ENCODE data around the gene GAREM1.
A peak's percentile ranks its signal among the peaks of the same experiment; 100 is the strongest.

The GAREM1 gene

DNA sequence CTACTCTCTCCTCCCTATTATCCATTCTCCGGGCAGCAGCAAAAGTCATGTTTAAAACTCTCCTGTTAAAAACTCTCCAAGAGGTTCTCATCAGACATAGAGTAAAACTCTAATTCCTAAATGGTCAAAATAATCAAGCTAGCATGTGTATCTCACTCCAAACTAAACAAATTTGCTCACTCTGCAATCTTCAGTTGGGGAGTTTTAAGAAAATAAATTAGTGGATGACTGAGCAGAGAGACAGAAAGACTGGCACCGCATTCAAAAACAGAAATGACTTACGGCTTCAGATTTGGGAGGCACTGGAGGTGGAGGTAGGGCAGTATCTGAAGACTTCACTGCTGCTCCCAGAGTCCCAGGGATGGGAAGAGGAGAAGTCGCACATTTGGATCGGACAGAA, 183.9 kb downstream of the GAREM1 start:
- no peak for DNase-seq

DNA sequence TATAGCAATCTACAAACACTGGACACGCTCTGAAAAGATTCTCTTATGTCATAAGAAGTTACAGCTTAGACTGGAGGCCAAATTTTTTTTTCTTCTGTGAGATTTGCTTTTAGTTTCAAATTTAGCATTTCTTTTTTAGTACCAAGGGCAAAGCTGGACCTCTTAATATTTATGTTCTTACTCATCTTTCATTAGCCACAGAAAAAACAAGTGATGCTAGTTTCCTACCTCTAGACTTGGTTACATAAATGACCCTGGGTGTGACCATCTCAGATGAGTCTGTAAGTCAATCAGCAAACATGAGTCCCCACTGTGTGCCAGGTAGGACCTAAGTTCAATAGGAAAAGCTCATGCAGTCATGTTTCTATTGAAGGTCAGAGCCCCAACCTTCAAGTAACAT, 186.4 kb downstream of the GAREM1 start:
- DNase-seq = peak; percentile 10

DNA sequence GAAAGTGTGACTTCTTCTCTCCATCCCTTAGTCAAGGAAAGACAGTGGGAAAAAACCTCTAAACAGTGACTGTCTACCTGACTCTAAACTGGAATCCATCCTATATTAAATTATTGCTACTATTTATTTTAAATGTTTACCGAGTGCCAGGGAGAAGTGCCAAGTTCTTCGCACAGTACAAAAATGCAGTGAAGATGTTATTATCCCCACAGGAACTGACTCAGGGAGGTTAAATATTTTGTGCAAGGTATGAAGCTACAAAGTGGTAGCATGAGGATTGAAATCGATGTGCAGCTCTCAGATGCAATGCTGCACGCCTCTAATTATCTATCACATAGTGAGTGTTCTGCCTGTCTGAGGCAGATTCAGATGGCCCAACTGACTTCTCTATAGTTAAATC, 189.8 kb downstream of the GAREM1 start:
- no peak for DNase-seq

DNA sequence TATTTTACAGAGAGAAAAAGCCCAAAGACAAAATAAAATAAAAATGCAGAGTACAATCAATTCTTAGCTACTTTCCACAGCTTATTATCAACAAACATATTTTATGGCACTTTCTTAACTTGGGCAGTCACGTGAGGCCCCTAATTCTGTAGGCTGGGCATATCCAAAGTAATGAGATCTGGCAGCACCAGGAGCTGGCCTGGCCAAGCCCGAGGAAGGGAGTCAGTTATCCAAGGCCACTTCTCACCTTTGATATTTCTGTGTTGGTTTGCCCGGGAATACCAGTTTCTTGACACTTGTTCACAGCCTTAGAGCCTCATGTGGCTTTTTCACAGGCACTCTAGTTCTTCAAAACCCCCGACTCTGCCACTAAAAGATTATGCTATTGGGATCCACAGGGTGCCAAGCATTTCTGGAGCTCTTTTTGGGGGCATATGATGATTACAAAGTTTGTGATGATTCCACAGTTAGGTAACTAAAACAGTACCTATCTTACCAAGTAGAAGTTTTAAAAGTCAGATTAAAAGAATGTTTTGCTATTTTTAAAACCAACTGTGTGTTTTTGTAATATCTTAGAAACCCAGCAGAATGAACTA, 190.4 kb downstream of the GAREM1 start:
- no peak for DNase-seq

DNA sequence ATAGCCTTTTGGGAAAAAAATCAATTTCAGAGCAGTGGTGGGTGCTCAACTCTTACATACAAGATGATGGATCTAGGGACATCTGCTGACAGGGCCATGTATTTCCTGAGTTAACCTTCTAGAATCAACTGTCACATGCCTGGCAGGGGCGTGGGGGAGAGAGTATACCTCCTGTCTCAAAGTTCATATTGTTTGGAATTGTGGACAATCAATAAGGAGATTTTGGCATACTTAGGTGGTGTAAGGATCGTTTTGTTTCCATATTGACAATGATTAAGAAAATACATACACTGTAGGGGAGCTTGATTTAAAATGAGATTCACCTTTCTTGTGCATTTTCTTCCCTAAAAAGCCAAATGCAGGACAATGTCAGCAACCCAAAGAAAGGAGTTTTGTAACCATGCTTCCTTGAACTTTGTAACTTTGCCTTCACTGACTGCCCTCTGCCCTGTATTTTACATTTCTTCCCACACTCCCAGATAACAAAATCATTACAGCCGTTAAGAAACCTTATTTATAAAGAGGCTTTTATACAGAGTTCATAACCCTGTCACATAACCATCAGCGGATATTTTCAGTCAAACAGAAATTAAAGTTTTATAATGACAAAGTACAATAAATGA, 192.4 kb downstream of the GAREM1 start:
- no peak for DNase-seq

DNA sequence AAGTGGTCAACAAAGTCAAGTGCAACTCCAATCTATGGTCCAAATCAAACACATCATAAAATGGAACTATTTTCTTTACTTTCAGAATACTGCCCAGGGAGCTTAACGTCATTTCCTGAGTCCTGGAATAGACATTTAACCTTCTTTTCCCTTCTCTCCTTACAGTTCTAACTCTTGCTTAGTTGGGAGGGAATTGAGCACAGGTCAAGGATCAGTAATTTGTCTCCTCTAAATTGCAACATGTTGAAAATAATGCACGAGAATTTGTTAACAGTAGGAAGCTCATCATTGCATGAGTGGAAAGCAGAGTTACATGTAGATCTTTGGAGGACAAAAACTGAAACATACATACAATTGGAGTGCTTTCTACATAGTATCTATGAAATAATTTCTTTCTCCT, 193.1 kb downstream of the GAREM1 start:
- DNase-seq = no peak

DNA sequence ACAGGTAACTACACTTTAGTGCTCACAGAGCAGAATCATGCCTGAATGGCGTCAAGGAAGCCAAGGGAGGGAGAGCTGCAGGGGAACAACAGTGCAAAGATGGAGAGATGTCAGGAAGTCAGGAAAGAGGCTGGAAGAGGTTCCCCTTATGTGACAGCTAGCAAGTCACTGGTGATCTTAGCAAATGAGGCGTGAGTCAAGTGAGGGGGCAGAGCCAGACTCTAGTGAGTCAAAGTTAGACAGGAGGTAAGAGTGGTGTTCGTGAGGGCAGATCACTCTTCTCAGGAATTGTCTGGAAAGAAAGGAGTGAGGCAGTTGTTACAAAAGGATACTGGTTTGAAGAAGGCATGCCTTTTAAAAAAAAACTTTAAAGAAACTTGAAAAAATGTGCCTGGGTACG, 193.8 kb downstream of the GAREM1 start:
- no peak for DNase-seq

DNA sequence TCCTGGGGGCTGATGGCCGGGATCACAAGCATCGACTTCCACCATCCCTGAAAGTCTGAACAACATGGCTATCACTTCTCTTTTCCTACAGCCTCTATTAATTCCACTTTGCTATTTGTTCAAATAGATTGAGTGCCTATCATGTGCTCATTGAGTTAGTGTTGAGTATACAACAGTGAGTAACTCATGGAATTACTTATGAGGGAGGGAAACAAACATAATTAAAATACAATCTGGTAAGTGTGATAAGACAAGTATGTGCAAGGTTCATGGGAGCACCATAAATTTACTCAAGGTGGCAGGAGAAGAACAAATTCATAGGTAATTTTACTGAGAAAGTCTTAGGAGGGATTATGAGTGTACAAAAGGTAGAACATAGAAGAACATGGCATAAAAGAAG, 194.4 kb downstream of the GAREM1 start:
- no peak for DNase-seq

DNA sequence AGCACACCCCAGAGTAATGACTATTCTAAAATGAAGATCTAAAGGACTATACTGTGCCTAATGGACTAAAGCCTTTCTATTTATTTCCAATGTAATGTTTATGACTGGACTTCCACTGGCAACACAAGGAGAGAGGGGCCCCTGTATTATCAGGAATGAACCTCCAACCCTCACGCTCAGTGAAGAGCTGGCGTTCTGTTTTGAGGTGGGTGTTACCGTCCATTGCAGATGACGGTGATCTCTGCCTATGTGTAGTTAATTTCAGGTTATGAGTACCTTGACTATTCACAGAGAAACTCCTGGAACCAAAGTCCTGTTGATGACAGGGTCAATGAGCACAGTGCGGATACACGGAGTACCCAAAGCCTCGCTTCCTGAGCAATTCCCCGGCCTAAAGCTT, 195.5 kb downstream of the GAREM1 start:
- no peak for DNase-seq

DNA sequence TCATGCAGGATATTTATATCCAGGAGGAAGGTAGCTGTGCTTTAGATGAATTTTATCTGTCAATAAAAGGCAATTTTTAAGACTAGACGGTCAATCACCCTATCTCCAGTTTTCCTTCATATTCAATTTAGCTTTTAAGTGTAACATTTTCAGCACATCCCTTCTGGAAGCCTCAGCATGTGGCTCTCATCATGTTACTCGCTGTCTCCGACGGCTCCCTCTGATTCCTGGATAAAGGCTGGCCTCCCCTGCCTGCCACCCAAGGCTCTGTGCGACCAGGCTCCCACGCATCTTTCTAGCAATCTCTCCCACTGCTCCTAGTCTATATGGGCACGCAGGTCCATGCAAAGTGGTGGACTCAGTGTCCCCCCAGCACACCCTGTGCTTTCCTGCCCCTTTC, 196.4 kb downstream of the GAREM1 start:
- no peak for DNase-seq

DNA sequence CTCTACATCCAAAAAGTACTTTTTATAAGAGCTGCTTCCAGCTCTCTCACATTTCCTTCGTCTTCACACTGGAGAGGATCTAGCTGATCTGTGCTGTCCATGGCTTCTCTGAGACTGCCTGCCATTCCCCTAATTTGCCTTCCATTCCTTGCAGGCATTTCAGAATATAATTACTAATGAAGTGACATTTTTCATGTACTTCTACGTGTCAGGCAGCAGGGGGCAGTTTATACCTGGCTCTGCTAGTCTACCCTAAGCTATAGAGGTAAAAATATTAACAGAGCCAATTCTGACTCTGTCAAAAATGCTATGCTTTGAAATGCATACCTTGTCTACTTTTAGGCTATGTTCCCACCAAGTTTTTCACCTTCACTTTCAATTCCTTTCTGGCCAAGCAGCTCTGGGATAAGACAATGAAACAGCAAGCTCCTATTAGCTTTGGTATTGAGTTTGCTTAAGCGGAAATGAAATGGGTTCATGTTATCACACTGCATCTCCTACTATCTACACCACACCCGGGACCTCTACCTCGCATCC, 198.9 kb downstream of the GAREM1 start:
- DNase-seq = peak; percentile 55

DNA sequence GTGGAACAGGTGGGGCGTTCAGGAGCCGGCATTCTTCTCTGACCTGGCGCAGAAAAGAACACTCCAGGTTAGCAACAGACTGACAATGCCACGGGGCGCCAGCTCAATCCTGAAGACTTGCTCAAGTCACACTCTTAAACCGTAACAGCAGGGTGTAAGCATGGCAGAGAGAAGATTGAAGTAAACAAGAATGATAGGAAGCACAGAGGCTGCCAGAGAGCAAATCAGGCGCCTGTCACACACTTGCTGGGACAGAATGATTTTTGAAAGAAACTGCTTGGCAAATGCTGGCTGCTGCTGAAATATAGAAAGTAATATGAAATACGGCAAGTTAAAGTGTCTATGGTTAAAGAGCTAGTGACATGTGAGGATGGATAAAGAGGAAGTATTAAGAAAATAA, 200.3 kb downstream of the GAREM1 start:
- DNase-seq = no peak

DNA sequence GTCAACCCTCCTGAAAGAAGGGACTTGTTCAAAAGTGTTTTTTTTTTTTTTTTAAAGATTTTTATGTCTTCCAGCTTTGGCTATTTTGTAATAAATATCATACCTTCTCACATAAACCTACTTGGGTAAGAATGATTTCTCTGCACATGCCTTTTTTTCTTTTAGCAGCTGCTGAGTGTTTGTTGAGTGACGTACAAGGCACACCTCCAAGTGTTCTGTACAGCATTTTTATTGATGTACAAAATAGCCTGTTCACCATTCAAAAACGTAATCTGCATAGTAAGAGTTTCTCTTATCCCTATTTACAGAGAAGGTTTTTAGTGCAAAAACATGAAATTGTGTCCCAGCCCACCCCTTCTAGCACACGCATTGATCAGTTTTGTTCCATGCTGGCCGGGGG, 203.2 kb downstream of the GAREM1 start:
- no peak for DNase-seq

DNA sequence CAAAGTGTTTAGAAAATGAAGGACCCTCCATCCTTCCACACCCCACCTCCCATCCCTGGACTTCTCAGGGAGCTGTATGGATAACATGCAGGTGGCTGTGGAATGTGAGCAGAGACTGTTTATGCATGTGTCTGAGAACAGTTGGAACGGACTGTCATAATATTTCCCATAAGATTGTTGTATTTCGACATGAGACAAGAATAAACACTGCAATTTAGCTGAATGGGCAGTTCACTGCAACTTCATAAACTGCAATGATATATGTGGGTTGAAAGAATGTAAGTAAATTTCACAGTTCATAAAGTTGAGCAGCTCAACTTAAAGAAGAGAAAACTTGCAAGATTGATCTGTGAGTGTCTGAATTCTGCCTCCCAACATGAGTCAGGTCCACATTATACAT, 206.3 kb downstream of the GAREM1 start:
- no peak for DNase-seq

DNA sequence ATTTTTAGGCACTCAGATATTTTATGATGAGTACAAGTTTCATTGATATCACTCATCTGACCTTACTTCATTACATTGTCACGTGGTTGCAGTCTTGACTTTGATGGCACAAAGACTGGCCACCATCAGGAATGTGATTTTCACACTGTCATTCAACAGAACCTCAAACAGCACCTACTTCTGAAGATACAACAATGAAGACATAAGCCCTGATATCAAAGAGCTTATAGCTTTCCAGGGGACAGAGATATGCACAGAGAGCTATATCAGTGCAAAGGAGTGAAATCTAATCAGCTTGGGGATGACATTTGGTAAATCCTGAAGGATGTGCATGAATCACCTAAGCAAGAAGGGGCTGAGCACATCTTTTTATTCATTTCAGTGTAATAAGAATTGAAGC, 208.6 kb downstream of the GAREM1 start:
- DNase-seq = no peak

DNA sequence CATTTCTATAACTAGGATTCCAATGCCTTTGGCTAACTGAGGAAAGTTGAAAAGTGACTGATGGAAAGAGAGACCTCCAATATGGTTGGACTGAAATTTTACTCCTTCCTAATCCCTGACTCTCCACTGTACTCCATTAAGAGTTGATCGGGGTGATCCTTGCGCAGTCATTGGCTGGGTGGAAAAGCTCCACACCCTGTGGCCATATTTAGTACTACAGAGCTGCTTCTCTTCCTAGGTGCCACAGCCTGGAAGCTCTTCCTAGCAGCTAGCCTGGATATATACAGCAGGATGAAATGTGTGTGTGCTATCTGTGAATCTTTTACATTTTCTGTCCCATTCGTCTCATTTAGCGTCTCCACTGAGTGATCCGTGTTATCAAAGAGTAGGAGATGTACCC, 209.7 kb downstream of the GAREM1 start:
- no peak for DNase-seq

DNA sequence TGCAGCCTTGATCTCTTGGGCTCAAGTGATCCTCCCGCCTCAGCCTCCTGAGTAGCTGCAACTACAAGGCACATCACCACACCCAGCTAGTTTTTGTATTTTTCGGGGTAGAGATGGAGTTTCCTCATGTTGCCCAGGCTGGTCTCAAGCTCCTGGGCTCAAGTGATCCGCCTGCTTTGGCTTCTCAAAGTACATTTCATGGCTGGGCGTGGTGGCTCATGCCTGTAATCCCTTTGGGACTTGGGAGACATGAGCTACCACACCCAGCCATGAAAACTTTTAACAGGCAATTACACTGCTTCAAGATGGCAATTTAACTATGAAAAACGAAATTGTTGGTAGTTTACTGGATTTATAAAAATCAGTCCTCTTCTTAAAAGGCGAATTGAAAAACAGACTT, 211.1 kb downstream of the GAREM1 start:
- DNase-seq = no peak

DNA sequence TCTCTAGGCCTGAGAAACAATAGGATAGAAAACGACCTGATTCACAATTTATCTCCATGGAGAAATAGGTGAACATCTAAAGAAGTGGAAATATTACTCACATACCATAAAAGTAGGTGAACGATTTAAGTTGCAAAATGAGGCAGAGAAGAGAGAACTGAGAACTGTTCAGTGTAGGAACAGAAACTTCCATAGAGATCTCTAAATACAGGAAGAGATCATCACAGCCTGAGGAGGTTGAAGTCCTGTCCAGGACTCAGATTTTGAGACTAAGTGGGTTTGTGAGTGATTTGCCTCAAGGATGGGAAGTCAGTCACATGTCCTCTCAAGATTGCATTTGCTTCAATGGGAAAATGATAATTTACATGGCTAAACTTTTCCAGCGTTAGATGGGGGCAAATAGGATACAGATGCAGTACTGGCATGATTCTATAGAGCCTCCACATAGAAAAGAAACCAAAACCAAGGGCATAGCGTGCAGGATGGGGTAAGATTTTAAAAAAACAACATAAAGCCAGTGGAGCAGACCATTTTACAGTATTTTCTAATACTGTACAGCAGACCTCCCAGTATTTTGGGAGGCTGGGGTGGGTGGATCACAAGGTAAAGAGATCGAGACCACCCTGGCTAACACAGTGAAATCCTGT, 212.0 kb downstream of the GAREM1 start:
- DNase-seq = no peak

DNA sequence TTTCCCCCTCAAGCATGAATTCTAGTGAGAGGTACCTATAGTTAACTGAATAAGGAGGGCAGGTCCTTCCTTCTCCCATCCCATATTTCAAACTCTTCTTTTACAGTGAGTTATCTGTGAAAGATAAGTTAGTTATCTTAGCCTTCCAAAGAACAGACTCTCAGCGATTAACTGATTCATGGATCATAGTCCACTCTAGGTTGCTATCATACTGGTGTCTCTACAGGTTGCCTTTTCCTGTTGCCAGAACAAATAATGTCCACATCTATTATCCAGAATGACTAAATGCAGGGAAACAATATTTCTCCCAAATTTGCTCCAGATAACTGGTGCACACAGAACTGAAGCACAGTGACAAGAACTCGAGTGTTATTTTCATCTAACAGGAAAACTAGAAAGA, 212.5 kb downstream of the GAREM1 start:
- DNase-seq = no peak

DNA sequence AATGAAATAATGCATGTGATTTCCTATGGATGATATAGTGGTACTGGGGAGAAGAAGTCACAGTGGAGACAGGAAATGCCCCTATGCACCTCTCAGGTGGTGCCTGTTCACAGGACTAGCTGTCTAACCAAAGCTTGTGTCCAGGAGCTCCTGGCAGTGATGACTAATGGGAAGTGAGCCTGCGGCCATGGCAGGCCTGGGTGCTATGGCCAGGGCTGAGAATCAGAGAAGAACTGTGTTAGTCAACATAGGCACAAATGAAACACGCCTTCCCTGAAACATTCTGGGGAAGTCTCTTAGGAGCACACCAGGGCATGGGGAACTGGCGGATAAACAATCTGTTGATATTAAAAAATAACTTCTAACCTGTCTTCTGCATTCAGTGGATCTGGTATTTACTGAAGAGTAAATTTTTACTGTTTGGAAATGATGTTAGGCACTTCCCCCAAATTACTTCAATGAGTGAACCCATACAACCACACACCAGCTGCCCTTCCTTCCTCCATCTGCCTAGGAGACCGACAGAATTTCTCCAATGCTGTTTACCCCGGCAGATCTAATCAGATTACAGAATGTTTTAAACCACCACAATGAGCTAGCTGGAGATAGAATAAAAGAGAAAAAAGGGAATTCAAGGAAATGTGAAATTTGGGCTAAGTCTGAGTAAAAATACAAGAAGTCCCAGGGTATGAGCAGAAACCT, 213.4 kb downstream of the GAREM1 start:
- no peak for DNase-seq

DNA sequence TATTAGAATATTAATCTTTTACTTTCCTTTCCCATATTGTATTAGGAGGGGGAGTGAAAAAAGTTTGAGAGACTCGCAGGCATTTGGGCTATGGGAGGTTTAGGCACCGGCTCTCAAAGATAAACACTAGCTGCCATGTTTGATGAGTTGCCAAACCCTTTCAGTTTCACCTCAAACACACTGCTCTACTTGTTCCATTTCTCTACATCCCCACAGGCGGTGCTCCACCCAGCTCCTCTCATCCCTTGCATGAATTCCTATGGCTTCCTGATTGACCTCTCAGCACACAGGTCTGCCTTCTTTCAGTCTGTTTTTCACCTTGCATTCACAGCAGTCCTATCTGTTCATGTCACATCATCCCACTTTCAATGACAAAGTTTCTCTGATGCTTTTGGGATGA, 215.1 kb downstream of the GAREM1 start:
- no peak for DNase-seq

DNA sequence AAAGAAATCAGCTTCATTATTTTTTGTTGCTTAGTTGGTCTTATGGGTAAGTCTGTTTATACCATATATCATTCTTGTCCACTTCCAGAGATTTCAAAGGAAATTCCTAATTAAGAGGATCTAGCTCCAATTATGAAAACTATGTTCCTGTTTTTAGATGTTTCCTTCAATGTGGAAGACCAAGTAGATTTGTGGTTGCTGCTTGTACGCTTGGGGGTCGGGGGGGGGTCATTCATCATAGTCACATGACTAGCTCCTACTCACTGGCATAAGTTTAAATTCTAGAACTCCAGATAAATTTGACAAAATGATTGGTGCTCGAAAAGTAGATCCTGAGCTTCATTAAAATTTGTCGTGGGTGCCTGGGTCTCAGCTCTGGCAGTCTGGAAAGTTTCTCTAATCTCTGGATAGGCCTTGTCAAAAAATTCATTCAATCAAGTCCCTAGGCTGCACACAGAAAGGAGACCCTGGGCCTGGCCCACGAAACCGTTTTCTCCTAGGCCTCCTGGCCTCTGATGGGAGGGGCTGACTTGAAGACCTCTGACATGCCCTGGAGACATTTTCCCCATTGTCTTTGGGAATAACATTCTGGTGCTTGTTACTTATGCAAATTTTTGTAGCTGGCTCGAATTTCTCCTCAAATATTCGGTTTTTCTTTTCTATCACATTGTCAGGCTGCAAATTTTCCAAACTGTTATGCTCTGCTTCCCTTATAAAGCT, 218.4 kb downstream of the GAREM1 start:
- no peak for DNase-seq

DNA sequence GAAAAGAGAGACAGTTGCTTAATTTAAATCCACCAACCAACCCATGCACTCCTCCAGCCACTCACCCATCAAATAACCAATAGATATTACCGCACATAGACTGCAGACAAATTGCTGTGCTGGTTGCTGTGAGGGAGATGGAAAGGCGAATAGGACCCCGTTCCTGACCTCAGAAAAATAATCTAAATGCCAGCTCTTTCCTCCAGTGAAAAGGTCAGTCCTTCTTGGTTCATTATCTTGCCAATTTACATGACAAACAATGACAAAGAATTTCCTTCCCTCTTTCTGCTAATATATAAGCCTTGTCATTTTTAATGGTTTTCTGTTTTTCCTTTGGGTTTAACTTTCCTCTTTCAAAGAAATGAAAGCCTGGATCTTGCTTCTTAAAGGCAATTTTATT, 219.2 kb downstream of the GAREM1 start:
- no peak for DNase-seq

Data from HCEC 1CT (cell line).